ENCODE measurements around the gene FAAH.

DNA sequence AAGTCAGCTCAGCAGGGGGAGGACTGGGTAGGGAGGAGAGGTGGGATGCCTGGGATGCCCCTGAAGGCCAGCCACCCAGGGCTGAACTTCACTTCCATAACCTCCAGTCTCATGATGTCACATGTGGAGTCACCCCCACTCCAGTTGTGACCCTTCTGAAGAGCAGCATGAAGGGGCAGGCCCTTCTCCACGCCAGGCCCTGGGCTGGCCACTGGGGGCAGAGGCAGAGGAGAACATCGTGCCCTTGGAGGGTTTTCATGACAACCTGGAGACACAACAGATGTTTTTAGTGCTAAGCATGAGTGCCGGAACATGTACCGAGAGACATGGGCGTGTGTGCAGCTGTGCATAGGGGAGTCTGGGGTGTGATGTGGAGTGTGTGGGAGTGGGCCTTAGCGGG is 37.6 kb downstream of the FAAH start:
- TF ChIP-seq, protein P1, sequence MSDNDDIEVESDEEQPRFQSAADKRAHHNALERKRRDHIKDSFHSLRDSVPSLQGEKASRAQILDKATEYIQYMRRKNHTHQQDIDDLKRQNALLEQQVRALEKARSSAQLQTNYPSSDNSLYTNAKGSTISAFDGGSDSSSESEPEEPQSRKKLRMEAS (IDR thresholded peaks at IDR 0.05): no peak
- TF ChIP-seq, protein P2, sequence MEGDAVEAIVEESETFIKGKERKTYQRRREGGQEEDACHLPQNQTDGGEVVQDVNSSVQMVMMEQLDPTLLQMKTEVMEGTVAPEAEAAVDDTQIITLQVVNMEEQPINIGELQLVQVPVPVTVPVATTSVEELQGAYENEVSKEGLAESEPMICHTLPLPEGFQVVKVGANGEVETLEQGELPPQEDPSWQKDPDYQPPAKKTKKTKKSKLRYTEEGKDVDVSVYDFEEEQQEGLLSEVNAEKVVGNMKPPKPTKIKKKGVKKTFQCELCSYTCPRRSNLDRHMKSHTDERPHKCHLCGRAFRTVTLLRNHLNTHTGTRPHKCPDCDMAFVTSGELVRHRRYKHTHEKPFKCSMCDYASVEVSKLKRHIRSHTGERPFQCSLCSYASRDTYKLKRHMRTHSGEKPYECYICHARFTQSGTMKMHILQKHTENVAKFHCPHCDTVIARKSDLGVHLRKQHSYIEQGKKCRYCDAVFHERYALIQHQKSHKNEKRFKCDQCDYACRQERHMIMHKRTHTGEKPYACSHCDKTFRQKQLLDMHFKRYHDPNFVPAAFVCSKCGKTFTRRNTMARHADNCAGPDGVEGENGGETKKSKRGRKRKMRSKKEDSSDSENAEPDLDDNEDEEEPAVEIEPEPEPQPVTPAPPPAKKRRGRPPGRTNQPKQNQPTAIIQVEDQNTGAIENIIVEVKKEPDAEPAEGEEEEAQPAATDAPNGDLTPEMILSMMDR (IDR thresholded peaks at IDR 0.05 in 2 of 3, conservative IDR thresholded peaks at IDR 0.05 in 1 of 3; ENCODE audit: borderline replicate concordance in 1 of 3, insufficient read depth in 1 of 3, low read depth in 2 of 3, low read length in 2 of 3): peak in 2 of 3 experiments; percentile 15 to 35; a peak in 1 of 6 replicates
- TF ChIP-seq EZH2 (IDR thresholded peaks at IDR 0.05) (no peak), SP1 (IDR thresholded peaks at IDR 0.05; ENCODE audit: low read depth) (no peak), ZNF274 (IDR thresholded peaks at IDR 0.05; ENCODE audit: low read depth, low read length) (no peak), EZH2phosphoT487 (IDR thresholded peaks at IDR 0.05; ENCODE audit: borderline replicate concordance) (no peak), POLR2A (IDR thresholded peaks at IDR 0.05; ENCODE audit: borderline replicate concordance, extremely low read depth, insufficient read depth, insufficient read length) (no peak), YY1 (IDR thresholded peaks at IDR 0.05; ENCODE audit: extremely low read depth, insufficient replicate concordance, low read depth, low read length) (no peak), CEBPB (IDR thresholded peaks at IDR 0.05; ENCODE audit: low read depth) (no peak), TCF7L2 (IDR thresholded peaks at IDR 0.05; ENCODE audit: borderline replicate concordance, extremely low read depth, insufficient read depth, insufficient read length) (no peak), JUND (IDR thresholded peaks at IDR 0.05) (no peak)
